ENCODE measurements around the gene SPECC1L. TPM values are rescaled to one million over a fixed set of nuclear protein-coding genes. Genes with fewer than 3 reads are reported as not detected.

SPECC1L gene
- total and polyA plus RNA-seq, 2 of the 8 experiments (the other 6 are each of a cell fraction or from before 2014, with no cell fraction given), result 15.7 to 61.6 TPM

DNA sequence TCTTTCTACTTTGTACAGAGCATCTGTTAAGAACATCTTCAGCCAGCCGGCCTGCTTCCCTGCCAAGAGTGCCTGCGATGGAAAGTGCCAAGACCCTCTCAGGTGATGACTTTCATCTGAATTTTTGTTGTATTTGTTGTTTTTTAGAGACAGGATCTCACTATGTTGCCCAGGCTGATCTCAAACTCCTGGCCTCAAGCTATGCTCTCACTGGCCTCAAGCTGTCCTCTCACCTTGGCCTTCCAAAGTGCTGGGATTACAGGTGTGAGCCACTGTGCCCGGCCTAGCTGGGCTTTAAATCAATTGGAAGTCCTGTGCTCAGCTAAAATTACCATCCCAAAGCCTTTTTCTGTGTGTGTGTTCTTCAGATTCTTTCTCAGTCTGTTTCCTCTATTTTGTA is 92.6 kb downstream of the SPECC1L start:
- Histone ChIP-seq H2BK20ac (ENCODE audit: low read length) (no peak overlapping the region), H2AK5ac (ENCODE audit: low read depth, low read length) (no peak overlapping the region), H2BK12ac (ENCODE audit: low read depth, low read length) (no peak overlapping the region), H3K56ac (replicated peaks; ENCODE audit: insufficient read length, low read depth, low read length) (no peak overlapping the region), H2AFZ (ENCODE audit: low read length) (no peak overlapping the region), H4K5ac (ENCODE audit: insufficient read length, low read depth, low read length) (no peak overlapping the region), H3K4me2 (ENCODE audit: insufficient read depth in 1 of 2, low read depth in 2 of 2, low read length in 2 of 2) (no peak overlapping the region), H3K14ac (ENCODE audit: insufficient read length) (no peak overlapping the region), H3K36me3 (ENCODE audit: control insufficient read depth in 2 of 4, insufficient read depth in 4 of 4, low read length in 3 of 4) (peaks cover 0 to 39% (median 9%) of the 10 kb centered on the region in 4 experiments; a peak in 5 of 8 replicates), H3K4me3 (ENCODE audit: extremely low read depth in 1 of 4, insufficient read depth in 2 of 4, low read depth in 3 of 4, low read length in 4 of 4) (no peak overlapping the region), H2BK5ac (ENCODE audit: low read depth, low read length) (no peak overlapping the region), H3K4me1 (replicated peaks in 1 of 4; ENCODE audit: control insufficient read depth in 3 of 4, insufficient read depth in 4 of 4, low read length in 3 of 4) (no peaks in the 10 kb centered on the region), H3K27ac (ENCODE audit: low read depth, low read length) (no peak overlapping the region), H3K27me3 (replicated peaks in 1 of 4; ENCODE audit: control insufficient read depth in 3 of 4, extremely low read depth in 1 of 4, insufficient read depth in 3 of 4, low read length in 3 of 4) (no peaks in the 10 kb centered on the region), H3K79me1 (ENCODE audit: low read depth, low read length) (no peaks in the 10 kb centered on the region), H3K9ac (replicated peaks in 1 of 4; ENCODE audit: extremely low read depth in 1 of 4, low read depth in 3 of 4, low read length in 3 of 4) (no peak overlapping the region), H3K4ac (replicated peaks; ENCODE audit: insufficient read length, low read depth, low read length) (no peak overlapping the region), H3K79me2 (ENCODE audit: control insufficient read depth in 1 of 2, insufficient read depth in 2 of 2, low read length in 2 of 2) (no peaks in the 10 kb centered on the region), H4K20me1 (replicated peaks in 1 of 2; ENCODE audit: control insufficient read depth in 1 of 2, insufficient read depth in 2 of 2, low read length in 2 of 2) (no peaks in the 10 kb centered on the region), H3K9me3 (ENCODE audit: insufficient read depth in 2 of 2, low read depth in 1 of 2, low read length in 1 of 2) (no peaks in the 10 kb centered on the region), H3K23ac (ENCODE audit: insufficient read length) (no peak overlapping the region), H3K18ac (ENCODE audit: extremely low read depth, low read length) (no peak overlapping the region), H2BK15ac (ENCODE audit: low read length) (no peak overlapping the region), H4K91ac (replicated peaks; ENCODE audit: insufficient read length, low read length) (no peak overlapping the region), H3K23me2 (ENCODE audit: low read depth, low read length) (no peaks in the 10 kb centered on the region), H4K8ac (ENCODE audit: extremely low read depth, insufficient read depth, low read length) (no peak overlapping the region), H2BK120ac (replicated peaks; ENCODE audit: low read depth, low read length) (no peak overlapping the region)
- WGBS, 2 experiments (ENCODE audit: extremely low coverage in 1 of 2, insufficient coverage in 1 of 2, insufficient read length in 1 of 2, insufficient replicate concordance in 2 of 2, low coverage in 1 of 2, low lambda C conversion rate in 2 of 2, missing lambda C conversion rate in 1 of 2), result 94% methylated on average over 3 of the region's 3 CpGs; no CpG with 5 or more reads in 1 of the 2 experiments
- no peak for FAIRE-seq
- ChIA-PET POLR2A (ENCODE audit: partially characterized antibody) (no interaction called here), CTCF (ENCODE audit: partially characterized antibody) (interaction anchor here (0.6 to 0.8 kb wide), 2 partner anchors 159 to 934 kb away, joined by 3 to 4 read pairs; no protein-coding TSS in a partner anchor)
- no peak for DNase-seq (ENCODE audit: low read depth in 1 of 2, low spot score in 2 of 2)
- TF ChIP-seq TBP (IDR thresholded peaks at IDR 0.05; ENCODE audit: low read depth, low read length), result no peak
- TF ChIP-seq HDAC6 (IDR thresholded peaks at IDR 0.05; ENCODE audit: low read depth, low read length), result no peak
- TF ChIP-seq, protein P1, sequence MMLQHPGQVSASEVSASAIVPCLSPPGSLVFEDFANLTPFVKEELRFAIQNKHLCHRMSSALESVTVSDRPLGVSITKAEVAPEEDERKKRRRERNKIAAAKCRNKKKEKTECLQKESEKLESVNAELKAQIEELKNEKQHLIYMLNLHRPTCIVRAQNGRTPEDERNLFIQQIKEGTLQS (IDR thresholded peaks at IDR 0.05; ENCODE audit: insufficient read depth, low read depth, low read length), result no peak
- TF ChIP-seq BRCA1 (IDR thresholded peaks at IDR 0.05; ENCODE audit: low read depth, low read length), result no peak
- TF ChIP-seq EZH2 (IDR thresholded peaks at IDR 0.05; ENCODE audit: low read depth, low read length, severe bottlenecking), result no peak
- TF ChIP-seq EGR1 (IDR thresholded peaks at IDR 0.05; ENCODE audit: borderline replicate concordance, low read depth, low read length), result no peak
- TF ChIP-seq MAFK (IDR thresholded peaks at IDR 0.05; ENCODE audit: low read depth, low read length), result no peak
- TF ChIP-seq SUZ12 (IDR thresholded peaks at IDR 0.05; ENCODE audit: low read length), result no peak
- TF ChIP-seq EP300 (IDR thresholded peaks at IDR 0.05; ENCODE audit: borderline replicate concordance in 1 of 2, low read depth in 2 of 2, low read length in 2 of 2), result no peak
